ENCODE results near the gene ELL2.

Gene ELL2

DNA sequence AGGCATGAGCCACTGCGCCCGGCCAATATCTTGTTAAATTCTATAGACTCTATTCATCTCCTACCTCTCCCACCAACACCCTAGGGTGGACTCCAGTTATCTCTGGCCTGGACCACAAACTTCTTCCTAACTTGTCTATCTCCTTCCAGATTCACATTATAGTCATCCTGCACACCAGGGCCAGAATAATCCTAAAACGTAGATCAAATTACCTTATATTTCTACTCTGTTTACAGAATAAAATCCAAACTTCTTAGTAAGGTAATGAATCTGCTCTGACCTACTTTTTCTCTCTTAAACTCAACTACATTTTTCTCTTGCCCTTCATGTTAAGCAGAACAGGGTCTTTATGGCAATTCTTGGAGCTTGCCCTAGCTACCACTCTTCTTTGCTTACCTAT is 6.9 kb downstream of the ELL2 start:
- no peak for DNase-seq

DNA sequence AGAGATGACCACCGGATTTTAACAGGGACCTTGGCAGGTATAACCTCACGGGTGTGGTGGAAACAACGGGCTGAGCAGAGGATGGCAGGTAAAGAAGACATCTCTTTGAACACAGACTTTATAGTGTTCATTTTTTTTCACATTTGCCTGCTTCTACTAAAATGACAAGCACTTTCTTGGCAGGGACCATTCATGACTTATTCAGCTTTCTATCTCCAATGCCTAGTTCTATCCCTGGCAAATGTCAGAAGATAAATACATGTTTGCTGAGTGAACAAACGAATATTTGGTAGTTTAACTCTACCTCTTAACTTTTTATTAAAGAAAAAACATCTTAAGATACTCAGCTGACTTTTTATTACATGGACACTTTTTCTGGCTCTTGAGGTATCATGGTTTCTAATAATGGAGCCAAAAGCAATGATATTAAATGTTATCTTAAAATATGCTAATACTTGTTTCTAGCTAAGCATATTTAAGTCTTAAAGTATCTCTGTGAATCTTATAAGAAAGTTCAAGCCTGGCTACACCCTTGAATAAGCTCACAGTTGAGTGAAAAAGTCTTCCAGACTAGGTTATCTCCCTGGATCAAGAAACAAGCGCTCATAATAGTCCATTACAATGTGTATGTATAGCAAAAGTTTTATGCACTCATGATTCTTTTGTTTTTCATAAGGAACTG is 8.5 kb downstream of the ELL2 start:
- no peak for DNase-seq

DNA sequence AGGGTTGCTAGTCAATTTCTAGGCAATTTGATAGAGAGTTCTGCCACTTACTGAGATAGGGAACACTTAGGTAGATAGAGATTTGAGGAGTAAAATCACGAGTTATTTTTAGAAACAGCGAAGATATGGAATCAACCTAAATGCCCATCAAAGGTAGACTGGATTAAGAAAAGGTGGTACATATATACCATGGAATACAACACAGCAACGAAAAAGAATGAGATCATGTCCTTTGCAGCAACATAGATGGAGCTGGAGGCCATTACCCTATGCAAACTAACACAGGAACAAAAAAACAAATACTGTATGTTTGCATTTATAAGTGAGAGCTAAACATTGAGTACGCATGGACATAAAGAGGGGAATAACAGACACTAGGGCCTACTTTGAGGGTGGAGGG is 9.7 kb downstream of the ELL2 start:
- no peak for DNase-seq

DNA sequence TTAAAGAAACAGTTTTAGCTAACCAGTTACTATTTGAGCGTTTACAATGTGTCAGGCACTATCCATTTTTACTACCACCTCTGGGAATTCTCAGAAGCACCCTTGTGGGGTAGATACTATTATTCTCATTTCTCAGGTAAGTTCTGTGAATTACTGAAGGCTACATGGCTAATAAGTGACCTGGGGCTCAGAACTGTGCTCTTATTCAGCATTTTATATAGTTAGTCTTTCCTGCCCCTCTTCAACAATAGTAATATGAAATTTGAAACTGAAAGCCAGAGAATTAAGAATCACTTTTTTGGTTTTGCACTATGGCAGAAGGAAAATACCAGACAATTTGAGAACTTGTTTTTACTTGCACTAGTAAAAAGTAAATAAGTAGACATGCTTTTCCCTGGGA is 11.8 kb downstream of the ELL2 start:
- no peak for DNase-seq

DNA sequence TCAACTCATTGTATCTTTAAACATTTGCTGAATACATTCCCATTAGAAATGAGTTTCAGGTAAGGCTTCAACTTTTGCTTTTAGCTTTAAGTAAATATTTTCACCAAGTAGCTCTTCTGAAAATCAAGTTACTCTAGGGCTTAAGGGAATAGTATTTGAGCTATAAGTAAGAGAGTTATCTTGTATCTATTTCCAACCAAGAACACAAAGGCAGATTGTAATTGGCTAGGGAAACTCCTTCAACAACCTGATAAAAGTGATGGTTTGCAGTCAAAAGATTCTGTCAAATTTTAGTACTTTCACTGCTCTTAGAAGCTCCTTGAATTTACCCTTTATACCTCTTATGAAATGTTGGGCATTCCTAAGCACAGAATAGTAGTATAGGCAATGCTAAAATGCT is 13.0 kb downstream of the ELL2 start:
- no peak for DNase-seq

DNA sequence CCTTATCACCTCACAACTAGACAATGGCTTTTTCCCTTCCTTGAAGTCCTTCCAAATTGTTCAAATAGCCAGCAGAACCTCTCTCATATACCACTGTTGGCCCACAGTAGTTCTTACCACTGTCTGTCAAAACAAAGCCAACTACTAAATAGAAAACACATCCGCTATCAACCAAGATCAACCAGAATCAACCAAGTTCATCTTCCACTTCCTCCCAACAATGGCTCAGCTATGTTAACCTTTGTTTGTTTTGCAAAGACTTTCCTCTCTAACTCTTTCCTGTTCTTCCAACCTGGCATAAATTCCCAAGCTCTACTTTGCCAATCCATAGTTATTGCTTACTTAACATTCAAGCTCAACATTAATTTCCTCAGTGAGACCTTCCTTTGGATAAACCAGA is 15.2 kb downstream of the ELL2 start:
- DNase-seq: no peak

DNA sequence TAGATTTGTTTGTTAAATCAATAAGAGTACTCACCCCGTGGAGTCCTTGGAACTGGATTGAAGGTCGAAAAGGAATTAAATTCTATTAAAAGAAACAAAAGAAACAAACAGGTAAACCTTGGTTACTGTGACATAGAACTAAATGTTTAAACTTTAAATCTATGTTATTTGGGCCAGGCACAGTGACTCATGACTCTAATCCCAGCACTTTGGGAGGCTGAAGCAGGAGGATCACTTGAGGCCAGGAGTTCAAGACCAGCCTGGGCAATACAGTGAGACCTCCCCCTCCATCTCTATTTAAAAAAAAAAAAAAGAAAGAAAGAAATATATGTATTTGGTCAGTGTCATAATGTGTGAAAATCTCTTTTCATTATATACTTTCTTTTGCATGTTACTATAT is 18.7 kb downstream of the ELL2 start:
- DNase-seq: no peak

DNA sequence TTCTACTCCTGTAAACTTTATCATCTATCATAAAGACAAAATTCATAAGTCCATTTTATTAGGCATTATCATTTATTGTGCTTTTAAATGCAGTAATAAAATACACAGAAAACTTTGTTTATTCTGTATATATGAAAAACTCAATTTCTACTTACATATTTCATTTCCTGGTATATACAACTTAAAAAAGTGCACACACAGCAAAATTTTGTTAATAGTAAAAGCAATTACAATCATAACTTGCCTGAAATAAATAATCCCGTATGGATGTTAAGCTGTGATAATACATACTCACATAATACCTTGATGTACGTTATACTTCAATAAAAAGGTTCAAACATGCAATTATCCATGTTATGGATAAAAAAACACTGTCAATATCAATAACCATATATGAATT is 19.2 kb downstream of the ELL2 start:
- no peak for DNase-seq

DNA sequence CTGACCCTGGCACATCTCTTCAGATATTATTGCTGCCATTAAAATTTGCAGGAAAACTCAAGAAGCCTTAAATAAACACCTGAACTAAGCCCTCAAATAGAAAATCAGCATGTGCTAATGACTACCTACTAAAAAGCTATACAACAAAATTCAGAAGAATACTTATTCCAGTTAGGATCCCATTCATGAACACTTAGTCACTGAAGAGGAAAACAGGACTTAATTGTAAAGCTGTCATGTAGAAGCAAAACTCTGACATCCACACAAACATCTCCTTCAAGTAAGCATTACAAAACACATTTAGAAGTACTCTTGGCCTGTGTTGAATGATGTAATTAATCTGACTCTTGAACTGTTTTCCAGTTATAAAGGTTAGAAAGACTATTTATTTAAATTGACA is 19.9 kb downstream of the ELL2 start:
- DNase-seq: no peak

DNA sequence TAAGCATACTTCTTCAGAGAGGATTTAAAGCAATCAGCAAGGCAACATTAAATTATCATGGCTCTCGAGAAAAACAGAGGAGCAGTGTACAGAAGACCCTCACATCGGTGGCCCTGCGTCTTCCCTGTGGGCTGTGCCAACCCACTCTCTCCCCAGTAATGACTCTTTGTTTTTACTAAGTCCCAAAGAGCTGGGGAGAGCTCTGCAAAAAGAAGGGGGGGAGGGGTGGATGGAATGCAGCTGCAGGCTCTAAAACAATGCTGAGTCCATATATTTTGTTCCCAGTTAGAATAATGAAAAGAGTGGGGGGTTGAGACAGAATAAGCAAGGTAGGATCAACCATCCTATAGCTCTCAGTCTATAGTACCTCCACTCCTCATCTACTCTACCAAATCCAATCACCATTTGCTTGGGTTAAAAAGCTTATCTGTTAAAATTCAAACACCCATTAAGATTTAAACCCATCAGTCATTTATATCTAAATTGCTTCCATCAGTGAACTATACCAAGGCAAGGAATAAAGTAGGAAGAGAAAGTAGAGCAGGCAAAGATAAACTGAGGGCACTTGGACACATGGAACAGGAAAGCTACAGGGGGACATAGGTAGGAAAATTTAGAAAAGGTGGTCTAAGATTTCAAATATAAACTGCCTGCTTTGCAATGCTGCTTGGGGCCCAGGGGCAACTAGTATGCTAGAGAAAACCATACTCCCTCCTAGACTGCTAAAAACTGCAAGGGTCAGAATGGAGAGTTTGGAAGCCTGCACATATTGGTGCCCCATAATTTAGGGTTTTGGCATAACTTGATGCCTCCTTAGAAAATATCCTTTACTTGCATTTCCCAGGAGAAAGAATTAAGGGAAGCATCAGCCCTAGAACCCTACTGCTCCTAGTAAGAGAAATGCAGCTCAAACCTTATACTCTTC is 20.6 kb downstream of the ELL2 start:
- DNase-seq: no peak

DNA sequence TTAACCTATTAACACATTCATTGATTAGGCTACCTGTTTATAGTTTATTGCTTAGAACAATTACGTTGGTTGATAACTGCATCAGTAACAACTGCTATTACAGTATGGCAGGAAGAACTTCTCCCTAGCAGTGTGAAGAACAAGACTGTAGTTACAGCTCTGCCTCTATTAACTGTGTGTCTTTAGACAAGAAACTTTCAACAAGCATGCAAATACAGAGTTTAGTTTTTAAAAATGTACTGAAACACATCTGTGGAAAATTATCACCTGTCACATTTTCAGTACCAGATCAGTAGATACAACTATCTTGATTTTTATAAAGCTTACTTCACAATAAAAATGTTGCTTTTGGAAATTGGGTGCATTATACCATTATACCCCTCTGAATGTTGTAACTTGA is 22.2 kb downstream of the ELL2 start:
- DNase-seq: no peak

DNA sequence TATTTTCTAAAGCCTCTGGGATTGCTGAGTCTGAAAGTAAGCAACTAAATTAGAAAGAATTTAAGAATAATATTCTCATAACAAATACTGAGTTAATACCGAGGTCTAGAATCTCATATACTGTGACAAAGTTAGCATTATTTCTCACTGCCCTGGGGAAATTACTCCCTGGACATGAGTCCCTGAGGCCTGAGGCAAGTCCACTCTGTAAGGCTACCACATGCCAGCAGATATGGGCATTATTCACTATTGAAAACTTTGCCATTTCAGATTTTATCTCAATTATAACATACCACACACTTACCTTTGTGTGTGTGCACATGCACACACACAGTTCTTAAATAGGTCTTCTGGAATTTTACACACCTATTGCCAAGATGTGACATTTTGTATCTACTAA is 22.9 kb downstream of the ELL2 start:
- no peak for DNase-seq

DNA sequence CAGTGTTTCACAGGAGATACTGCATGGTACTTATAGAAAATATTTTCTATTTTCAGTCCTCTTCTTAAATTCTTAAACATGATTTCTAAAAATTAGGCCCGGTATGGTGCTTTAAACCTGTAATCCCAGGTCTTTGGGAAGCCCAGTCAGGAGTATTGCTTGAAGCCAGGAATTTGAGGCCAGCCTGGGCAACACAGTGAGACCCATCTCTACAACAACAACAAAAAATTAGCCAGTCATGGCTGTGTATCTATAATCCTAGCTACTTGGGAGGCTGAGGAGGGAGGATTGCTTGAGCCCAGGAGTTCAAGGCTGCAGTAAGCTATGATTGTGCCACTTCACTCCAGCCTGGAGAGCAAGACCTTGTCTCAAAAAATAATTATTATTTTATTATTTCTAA is 23.3 kb downstream of the ELL2 start:
- no peak for DNase-seq

DNA sequence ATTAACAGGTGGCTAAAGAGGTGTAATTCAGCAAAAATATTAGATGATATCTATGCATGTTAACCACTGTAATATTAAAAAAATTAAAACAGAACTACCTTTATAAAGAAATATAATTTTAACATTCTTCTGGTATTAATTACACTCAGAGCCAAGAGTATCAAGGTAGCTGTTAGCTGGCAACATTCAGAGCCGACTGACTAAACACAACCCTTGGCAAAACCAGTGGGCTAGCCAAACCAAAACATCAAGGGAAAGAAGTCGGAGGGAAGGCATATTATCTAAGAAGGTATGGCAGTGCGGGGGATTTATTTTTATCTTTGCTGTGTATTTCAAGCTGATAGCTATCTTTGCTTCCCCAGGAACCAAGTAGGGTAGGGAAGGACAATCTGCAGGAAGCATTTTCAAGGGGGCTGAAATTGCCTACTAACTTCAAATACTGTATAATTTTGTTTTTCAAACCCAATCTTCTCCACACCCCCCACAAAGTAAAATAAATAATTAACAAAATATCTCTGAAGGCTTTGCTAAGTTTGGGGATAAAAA is 24.0 kb downstream of the ELL2 start:
- DNase-seq: no peak

DNA sequence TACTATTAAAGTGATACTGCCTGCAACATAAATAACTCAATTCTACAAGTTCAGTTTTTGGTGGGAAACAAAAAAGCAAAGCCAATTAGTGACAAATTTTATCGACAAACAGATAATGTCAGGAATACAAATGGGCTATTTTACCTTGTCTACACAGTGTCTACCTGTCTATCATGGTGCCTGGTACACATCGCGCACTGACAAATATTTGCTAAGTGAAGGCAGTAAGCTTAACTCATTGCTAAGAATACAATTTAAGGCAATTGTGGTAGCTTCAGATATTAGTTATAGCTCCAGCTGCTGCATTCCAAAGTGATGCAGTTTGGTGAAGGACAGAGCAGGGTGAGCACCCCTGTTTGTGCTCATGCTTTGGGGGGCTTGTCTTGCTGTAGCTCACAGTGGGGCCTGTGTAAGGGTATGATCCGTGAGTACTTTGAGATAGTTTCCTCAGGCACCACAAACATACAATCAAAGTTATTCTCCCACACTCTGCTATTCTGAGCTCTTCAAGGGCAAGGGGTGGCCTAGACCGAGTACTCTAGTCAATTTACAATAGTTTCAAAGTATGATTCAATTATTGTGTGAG is 24.7 kb downstream of the ELL2 start:
- DNase-seq: no peak

DNA sequence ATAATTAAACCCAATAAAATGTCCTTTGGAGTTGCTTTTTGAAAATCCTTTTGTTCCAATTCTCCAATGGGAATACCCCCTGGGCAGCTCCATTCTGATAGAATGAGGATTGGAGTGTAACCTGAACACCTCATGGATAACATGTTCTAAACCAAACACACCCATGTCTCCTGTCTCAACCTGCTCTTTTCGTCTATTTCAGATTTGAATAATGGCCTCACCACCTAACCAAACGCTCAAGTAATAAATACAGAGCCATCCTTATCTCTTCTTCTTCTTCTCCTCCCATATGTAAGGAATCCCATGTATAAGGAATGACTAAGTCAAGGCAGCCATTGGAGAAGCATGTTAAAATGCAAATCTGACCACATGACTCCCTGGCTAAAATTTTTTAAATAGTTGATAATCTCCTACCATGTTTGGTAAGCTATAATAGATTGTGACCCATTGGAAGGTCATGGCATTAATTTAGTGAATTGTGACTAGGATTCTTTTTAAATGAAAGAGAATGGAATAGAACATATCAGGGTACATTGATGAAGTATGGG is 26.0 kb downstream of the ELL2 start:
- no peak for DNase-seq

DNA sequence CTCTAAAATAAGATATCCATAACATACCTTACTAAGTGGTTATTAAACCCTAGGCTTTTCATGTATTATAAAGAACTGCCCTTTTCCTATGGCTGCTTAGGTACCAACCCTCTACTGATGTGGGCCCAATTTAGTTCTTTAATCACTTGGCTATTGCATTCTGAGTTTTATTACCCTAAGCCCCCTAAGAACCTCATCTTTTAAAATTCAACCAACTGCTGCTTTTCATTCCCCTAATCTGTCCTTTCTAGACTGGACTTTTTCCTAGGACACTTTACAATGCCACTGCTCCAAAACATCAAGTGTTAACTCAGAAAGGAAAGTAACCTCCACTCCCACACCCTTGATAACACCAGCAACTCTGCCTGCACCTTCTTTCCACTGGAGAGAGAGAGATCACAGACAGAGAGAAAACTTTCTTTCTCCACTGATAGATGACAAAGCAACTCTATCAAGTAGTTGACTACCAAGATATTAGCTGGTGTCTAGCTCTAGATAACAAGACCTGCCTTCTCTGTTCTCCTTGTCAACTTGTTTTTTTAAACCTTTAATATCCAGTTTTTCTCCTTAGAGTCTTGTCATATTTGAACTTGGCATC is 27.3 kb downstream of the ELL2 start:
- DNase-seq: no peak

DNA sequence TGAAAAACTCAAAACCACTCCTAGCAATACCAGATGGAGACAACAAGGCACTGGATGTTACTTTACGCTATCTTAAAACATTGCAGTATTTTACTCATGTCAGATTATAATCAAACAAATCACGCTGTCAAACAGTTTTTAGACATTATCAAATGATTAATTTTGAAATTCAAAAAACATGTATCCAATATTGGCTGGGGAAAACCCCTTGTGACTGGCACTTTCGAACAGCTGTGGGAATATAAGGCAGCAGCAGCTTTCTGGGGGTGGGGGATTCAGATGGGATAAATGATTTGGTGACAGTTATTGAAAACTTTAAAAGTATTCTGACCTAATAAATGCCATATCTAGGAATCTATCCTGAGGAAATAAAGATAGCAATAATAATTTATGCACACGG is 28.7 kb downstream of the ELL2 start:
- no peak for DNase-seq

DNA sequence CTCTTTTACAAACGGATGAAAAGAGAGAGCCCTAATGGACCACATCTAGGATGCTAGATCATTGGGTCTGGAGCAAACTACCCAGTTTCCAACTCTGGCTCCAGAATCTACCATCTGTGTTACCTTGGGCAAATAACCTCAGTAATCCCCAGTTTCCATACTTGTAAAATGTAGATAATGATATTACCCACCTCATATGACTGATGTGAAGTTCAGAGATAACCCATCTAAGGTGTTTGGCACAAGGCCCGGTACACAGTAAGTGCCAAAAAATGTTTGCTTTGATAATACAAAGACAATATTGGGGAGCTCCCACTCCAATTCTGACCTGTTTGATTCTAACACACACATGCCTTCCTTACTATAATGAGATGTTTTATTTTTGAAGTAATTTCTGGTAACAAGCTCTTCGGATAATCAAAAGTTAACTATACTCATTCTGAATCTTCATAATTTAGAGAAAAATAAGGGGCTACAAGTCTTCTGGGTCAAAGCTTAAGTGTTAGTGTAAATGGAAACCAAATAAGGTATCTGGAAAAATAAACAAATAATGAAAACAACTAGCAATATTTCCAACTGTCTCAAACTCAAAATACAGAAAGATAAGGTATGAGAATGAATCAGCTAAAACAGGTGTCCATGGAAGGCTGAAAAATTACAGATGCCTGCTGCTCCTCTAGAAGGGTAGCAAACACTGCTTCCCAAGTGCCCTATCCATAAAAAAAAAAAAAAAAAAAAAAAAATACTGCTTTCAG is 30.4 kb downstream of the ELL2 start:
- no peak for DNase-seq

DNA sequence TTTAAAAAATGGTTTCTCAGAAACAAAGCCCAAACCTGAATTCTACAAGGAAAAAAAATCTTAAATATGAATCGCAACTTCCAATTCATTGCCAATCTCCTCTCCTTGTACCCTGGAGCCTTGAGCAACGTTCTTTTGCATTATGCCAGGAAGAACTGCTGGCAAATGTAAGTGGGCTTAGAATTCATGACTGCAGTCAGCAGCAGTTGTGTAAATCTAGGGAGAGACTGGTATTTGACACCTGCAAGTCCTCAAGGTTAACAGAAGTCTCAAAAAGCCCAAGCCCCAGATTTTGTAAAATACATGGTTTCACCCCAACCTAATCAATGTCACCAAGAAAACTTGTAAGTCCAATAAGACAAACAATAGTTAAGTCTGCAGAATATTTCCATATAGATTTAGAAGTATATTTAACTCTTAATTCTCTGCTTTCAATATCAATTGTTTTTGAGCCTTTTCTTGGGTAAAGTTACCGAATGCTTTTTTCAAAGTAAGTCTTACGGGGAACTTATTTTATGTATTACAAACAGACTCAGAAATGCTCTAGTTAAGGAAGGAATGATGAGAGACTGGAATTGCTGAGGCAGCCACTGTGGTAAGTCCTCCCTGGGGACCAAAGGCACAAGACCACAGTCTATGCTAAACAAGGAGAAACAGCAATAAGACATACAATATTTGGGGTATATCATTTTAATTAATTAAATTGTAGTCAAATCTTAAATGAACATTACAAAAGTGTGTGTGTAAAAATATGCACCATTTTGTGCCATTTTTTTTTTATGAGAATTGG is 31.3 kb downstream of the ELL2 start:
- no peak for DNase-seq

DNA sequence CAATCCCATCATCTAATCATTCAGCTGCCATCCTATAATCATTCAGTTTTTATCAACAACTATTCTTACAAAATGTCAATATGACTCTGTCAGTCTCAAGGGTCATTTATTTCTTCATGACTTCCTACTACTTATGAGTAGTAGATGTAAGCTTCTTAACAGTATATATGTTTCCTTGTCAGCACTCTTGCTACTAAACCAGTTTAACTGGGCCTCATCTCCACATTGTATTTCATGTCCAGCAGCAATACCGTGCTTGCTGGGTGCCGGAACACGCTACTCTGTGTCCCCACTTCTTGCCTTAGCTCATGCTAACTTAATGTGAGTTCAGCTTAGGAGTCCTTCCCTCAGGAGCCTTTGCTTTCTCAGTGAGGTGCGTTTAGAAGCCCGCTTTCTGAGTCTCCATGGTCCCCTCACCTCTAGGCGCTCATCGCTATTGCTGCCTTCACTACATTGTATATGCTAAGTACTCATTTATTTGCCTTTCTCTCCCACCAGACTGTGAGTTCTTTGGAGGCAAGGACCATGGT is 32.9 kb downstream of the ELL2 start:
- no peak for DNase-seq

Data from NCI-H524 (cell line).